Testis (tissue), 2 donors: Measurements from ENCODE around the gene RFC2.

Experiments
- POLR2A ChIP-seq: fragments of 450-650 bp; IDR thresholded peaks from one replicate; pipeline ENCODE4 v1.6.1; 2017; ENCODE audit warnings: antibody characterized with exemption, mild to moderate bottlenecking, moderate library complexity
- TF ChIP-seq, protein P1 (sequence below), 3 experiments: fragments of 450-650 bp in 2 of 3; fragments of 200-600 bp in 1 of 3; sonication (generic) in 1 of 3; IDR thresholded peaks; one replicate each; pipeline ENCODE4 v1.5.1; 2016 to 2019; ENCODE audit warnings: antibody characterized with exemption in 3 of 3, mild to moderate bottlenecking in 2 of 3, moderate library complexity in 1 of 3

GRCh38 chr7:74256491-74257408 is 2.6 kb upstream of the RFC2 start:
- TF ChIP-seq, protein P1, sequence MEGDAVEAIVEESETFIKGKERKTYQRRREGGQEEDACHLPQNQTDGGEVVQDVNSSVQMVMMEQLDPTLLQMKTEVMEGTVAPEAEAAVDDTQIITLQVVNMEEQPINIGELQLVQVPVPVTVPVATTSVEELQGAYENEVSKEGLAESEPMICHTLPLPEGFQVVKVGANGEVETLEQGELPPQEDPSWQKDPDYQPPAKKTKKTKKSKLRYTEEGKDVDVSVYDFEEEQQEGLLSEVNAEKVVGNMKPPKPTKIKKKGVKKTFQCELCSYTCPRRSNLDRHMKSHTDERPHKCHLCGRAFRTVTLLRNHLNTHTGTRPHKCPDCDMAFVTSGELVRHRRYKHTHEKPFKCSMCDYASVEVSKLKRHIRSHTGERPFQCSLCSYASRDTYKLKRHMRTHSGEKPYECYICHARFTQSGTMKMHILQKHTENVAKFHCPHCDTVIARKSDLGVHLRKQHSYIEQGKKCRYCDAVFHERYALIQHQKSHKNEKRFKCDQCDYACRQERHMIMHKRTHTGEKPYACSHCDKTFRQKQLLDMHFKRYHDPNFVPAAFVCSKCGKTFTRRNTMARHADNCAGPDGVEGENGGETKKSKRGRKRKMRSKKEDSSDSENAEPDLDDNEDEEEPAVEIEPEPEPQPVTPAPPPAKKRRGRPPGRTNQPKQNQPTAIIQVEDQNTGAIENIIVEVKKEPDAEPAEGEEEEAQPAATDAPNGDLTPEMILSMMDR (IDR thresholded peaks at IDR 0.05) = no peak
- TF ChIP-seq POLR2A = no peak
